ENCODE results near the gene CA14.

GRCh38 chr1:150299716-150300115 lies 42.1 kb downstream of the CA14 start:
- TF ChIP-seq POLR2AphosphoS5 (IDR thresholded peaks at IDR 0.05; ENCODE audit: low read depth) = no peak
- no peak for TF ChIP-seq CTCF (IDR thresholded peaks at IDR 0.05; ENCODE audit: insufficient read depth, low read length)
- no peak for TF ChIP-seq REST (IDR thresholded peaks at IDR 0.05; ENCODE audit: insufficient replicate concordance, low read depth)

All from HL-60 (cell line).